Measurements from ENCODE around the gene MACROD1. TPM values are rescaled to one million over a fixed set of nuclear protein-coding genes. Genes with fewer than 3 reads are reported as not detected.

The MACROD1 gene
- total RNA-seq, 3 donors from 2014 or later (not counting 1 experiment from before 2014, with no cell fraction given): 0.73 to 3.3 (median 1.8) TPM

- Mint-ChIP-seq H3K4me1 (peaks cover 13 to 37% of the 10 kb centered on the region in 2 donors), H3K36me3 (no peaks in the 10 kb centered on the region), H3K9me3 (peaks cover 0 to 5% of the 10 kb centered on the region in 2 donors), H3K27ac (no peak overlapping the region), H3K27me3 (ENCODE audit: low read depth in 2 of 2) (peaks cover 16 to 19% of the 10 kb centered on the region in 2 donors), H3K4me3 (no peak overlapping the region)
- ATAC-seq (no peak), DNase-seq (no peak)
- intact Hi-C loops (cut with micrococcal nuclease): no loop called here
- TF ChIP-seq CTCF (IDR thresholded peaks at IDR 0.05): no peak
- no peak overlapping the region for H3K4me3 ChIP-seq (ENCODE audit: low read length)
- H3K4me1 ChIP-seq (ENCODE audit: control insufficient read depth, insufficient read depth, low read length): peaks cover 14% of the 10 kb centered on the region
- no peaks in the 10 kb centered on the region for H3K36me3 ChIP-seq (ENCODE audit: control insufficient read depth, insufficient read depth, low read length)
- H3K27me3 ChIP-seq (ENCODE audit: control insufficient read depth, insufficient read depth, low read length): peaks cover 9% of the 10 kb centered on the region
- H3K9me3 ChIP-seq (ENCODE audit: control insufficient read depth, insufficient read depth, low read length): peaks cover 3% of the 10 kb centered on the region
- no peak overlapping the region for H3K27ac ChIP-seq (ENCODE audit: low read length)
- 98% methylated on average over 8 of the region's 8 CpGs for WGBS (ENCODE audit: insufficient coverage)
These were observed 154.5 kb downstream of the MACROD1 start for GRCh38 chr11:64011371-64011770.

- peaks cover 16 to 22% of the 10 kb centered on the region in 2 donors for H3K27me3 Mint-ChIP-seq (ENCODE audit: low read depth in 2 of 2)
- H3K27me3 ChIP-seq (ENCODE audit: control insufficient read depth, insufficient read depth, low read length): peaks cover 9% of the 10 kb centered on the region
- peaks cover 0 to 5% of the 10 kb centered on the region in 2 donors for H3K9me3 Mint-ChIP-seq
- TF ChIP-seq CTCF (IDR thresholded peaks at IDR 0.05): no peak
- no peak overlapping the region for H3K4me3 Mint-ChIP-seq
- no peak overlapping the region for H3K27ac ChIP-seq (ENCODE audit: low read length)
- H3K4me1 ChIP-seq (ENCODE audit: control insufficient read depth, insufficient read depth, low read length): peaks cover 14% of the 10 kb centered on the region
- ATAC-seq (no peak), DNase-seq (no peak)
- no peak overlapping the region for H3K4me3 ChIP-seq (ENCODE audit: low read length)
- H3K36me3 Mint-ChIP-seq: no peaks in the 10 kb centered on the region
- intact Hi-C loops (cut with micrococcal nuclease): no loop called here
- no peaks in the 10 kb centered on the region for H3K36me3 ChIP-seq (ENCODE audit: control insufficient read depth, insufficient read depth, low read length)
- H3K9me3 ChIP-seq (ENCODE audit: control insufficient read depth, insufficient read depth, low read length): peaks cover 3% of the 10 kb centered on the region
- 78% methylated on average over 2 of the region's 2 CpGs for WGBS (ENCODE audit: insufficient coverage)
- H3K27ac Mint-ChIP-seq: peak overlapping the region in 1 of 2 donors; percentile 69
- peaks cover 13 to 37% of the 10 kb centered on the region in 2 donors for H3K4me1 Mint-ChIP-seq
These were observed 155.1 kb downstream of the MACROD1 start for GRCh38 chr11:64010783-64011182.

GRCh38 chr11:64009710-64010109, 156.2 kb downstream of the MACROD1 start:
- no peak for TF ChIP-seq CTCF (IDR thresholded peaks at IDR 0.05)
- H3K4me1 ChIP-seq (ENCODE audit: control insufficient read depth, insufficient read depth, low read length): peaks cover 14% of the 10 kb centered on the region
- 96% methylated on average over 8 of the region's 8 CpGs for WGBS (ENCODE audit: insufficient coverage)
- DNase-seq (no peak), ATAC-seq (peak in 1 of 3 donors; percentile 25)
- peaks cover 9% of the 10 kb centered on the region for H3K27me3 ChIP-seq (ENCODE audit: control insufficient read depth, insufficient read depth, low read length)
- Mint-ChIP-seq H3K36me3 (no peaks in the 10 kb centered on the region), H3K9me3 (peaks cover 0 to 5% of the 10 kb centered on the region in 2 donors), H3K4me3 (no peak overlapping the region), H3K27ac (peak overlapping the region in 1 of 2 donors; percentile 69), H3K4me1 (peaks cover 13 to 37% of the 10 kb centered on the region in 2 donors), H3K27me3 (ENCODE audit: low read depth in 2 of 2) (peaks cover 16 to 25% of the 10 kb centered on the region in 2 donors)
- intact Hi-C loops (cut with micrococcal nuclease): no loop called here
- H3K4me3 ChIP-seq (ENCODE audit: low read length): no peak overlapping the region
- H3K9me3 ChIP-seq (ENCODE audit: control insufficient read depth, insufficient read depth, low read length): peaks cover 3% of the 10 kb centered on the region
- no peak overlapping the region for H3K27ac ChIP-seq (ENCODE audit: low read length)
- no peaks in the 10 kb centered on the region for H3K36me3 ChIP-seq (ENCODE audit: control insufficient read depth, insufficient read depth, low read length)
